Transverse colon (tissue), 4 donors: ENCODE measurements around the gene RHEX. TPM values are rescaled to one million over a fixed set of nuclear protein-coding genes. Genes with fewer than 3 reads are reported as not detected.

Experiments
- DNase-seq: peaks from one replicate; pipeline ENCODE4 v3.0.0-alpha.2; 2019
- H3K27ac ChIP-seq, 4 donors: fragments of 200-600 bp; sonication (generic); 2 replicates each; pipeline ENCODE4 v1.5.1; 2016 to 2018; ENCODE audit warnings: inconsistent platforms in 4 of 4
- H3K27me3 ChIP-seq: fragments of 200-600 bp; sonication (generic); 2 replicates; pipeline ENCODE4 v1.5.1; 2017; ENCODE audit warnings: inconsistent platforms
- H3K36me3 ChIP-seq, 4 donors: fragments of 200-600 bp; sonication (generic); 2 replicates each; pipeline ENCODE4 v1.5.1; 2017 to 2019; ENCODE audit warnings: inconsistent platforms in 4 of 4
- H3K4me1 ChIP-seq, 4 donors: fragments of 200-600 bp; sonication (generic); 2 replicates each; pipeline ENCODE4 v1.5.1; 2017 to 2020; ENCODE audit warnings: inconsistent platforms in 4 of 4
- H3K4me3 ChIP-seq, 4 donors: fragments of 200-600 bp; sonication (generic); 1 replicate in 1 of 4; 2 replicates in 3 of 4; pipeline versions ENCODE4 v1.5.1 to v1.6.1; 2017 to 2019; ENCODE audit warnings: inconsistent platforms in 4 of 4
- H3K9me3 ChIP-seq, 2 donors: fragments of 200-600 bp; sonication (generic); 2 replicates each; pipeline ENCODE4 v1.5.1; 2017 to 2019; ENCODE audit warnings: inconsistent platforms in 2 of 2
- EP300 ChIP-seq: sonication (generic); formaldehyde crosslinking; IDR thresholded peaks from one replicate; pipeline ENCODE4 v1.6.1; 2017; ENCODE audit warnings: antibody characterized with exemption, low read depth
- POLR2A ChIP-seq: fragments of 450-650 bp; IDR thresholded peaks from one replicate; pipeline ENCODE4 v1.6.1; 2016; ENCODE audit warnings: antibody characterized with exemption, mild to moderate bottlenecking, moderate library complexity
- POLR2AphosphoS5 ChIP-seq, 3 donors: sonication (generic); formaldehyde crosslinking; IDR thresholded peaks; one replicate each; pipeline ENCODE4 v1.6.1; 2016; ENCODE audit warnings: antibody characterized with exemption in 3 of 3
- WGBS, 2 donors: methylation state at CpG; one replicate each; pipeline ENCODE4 v1.1.5; 2018; ENCODE audit warnings: low coverage in 1 of 2; 5-methylcytosine and 5-hydroxymethylcytosine counted together
- in situ Hi-C, 4 donors: fragments of 200-750 bp; cut with MboI; loops; one replicate each; pipeline versions ENCODE4 v1.15.0 to v1.15.1; 2017; ENCODE audit warnings: low sequenced_read_pairs in 3 of 4, low pct_ligation_motif_present in 1 of 4, low pct_unique_long_range_greater_than_20kb in 1 of 4
- intact Hi-C: fragments of 100-400 bp; cut with DNase I; formaldehyde crosslinking; loops from one replicate; pipeline ENCODE4 v1.15.1; 2023; ENCODE audit warnings: low total_unique reads
- total RNA-seq, 4 donors: library from RNA; depleted of rRNA; stranded (reverse); fragments of >200 nt; gene quantifications; one replicate each; pipeline ENCODE4 v1.1.0, GENCODE V29; 2016
- TF ChIP-seq, protein P1 (sequence below), 5 experiments: fragments of 200-600 bp in 3 of 5; fragments of 450-650 bp in 2 of 5; sonication (generic) in 3 of 5; IDR thresholded peaks; 1 replicate in 2 of 5; 2 replicates in 3 of 5; pipeline ENCODE4 v1.5.1; 2016 to 2017; ENCODE audit warnings: antibody characterized with exemption in 5 of 5, inconsistent platforms in 3 of 5, mild to moderate bottlenecking in 2 of 5, moderate library complexity in 1 of 5

RHEX gene
- total RNA-seq, 4 donors from 2014 or later, result 0.96 to 4.8 TPM; not detected in 2

DNA sequence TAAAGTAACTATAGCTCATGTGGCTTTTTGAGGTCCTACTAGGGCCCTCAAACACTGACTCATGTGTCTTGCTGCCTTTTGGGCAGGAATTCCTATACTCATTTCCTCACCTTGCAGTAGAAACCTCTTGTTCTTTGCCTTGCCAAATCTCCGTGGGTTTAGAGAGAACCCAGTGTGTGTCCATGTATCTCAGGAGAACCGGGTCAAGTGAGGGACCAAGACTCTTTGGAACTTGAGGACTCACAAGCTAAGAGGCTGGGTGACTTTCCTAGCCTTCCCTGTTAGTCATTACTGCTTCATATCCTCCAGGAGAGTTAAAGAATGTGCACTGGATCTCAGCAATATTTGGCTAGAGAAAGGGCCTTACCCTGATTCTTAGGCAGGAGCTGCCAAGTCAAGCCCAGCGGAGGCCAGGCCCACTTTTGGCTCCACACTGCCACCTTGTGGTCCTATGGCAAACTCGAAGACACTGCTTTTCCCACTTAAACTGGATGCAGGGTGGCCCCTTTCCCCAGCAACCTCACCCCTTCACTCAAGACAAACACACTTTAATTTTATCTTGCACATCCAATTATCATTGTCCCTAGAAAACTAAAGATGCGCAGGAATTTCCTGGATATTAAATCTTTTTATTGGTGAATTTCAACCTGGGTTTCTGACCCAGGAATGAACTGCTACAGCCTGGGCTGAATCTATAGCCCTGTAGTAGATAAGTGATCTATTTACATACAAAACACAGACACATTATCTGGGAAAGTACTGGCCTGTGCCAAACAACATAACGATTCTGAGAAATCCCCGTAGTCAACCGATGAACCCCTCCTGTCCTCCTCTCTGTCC, 53.6 kb downstream of the RHEX start:
- peak; percentile 80 for DNase-seq
- Histone ChIP-seq H3K4me1 (no peaks in the 10 kb centered on the region), H3K4me3 (no peak overlapping the region), H3K9me3 (no peaks in the 10 kb centered on the region), H3K36me3 (no peaks in the 10 kb centered on the region), H3K27me3 (no peaks in the 10 kb centered on the region), H3K27ac (no peak overlapping the region)
- in situ Hi-C loops (loop anchor here (5.0 to 25.0 kb wide), 4 partner anchors 72 to 319 kb away; partner anchors contain the start of gene RAB29 (in 4 of the 4)), intact Hi-C loops (loop anchor here (10.0 kb wide), 1 partner anchor 192 kb away; no protein-coding TSS in a partner anchor)
- 54 to 56% methylated on average over 7 to 8 of the region's 8 CpGs for WGBS, 2 donors
- TF ChIP-seq POLR2A, result no peak
- TF ChIP-seq, protein P1, sequence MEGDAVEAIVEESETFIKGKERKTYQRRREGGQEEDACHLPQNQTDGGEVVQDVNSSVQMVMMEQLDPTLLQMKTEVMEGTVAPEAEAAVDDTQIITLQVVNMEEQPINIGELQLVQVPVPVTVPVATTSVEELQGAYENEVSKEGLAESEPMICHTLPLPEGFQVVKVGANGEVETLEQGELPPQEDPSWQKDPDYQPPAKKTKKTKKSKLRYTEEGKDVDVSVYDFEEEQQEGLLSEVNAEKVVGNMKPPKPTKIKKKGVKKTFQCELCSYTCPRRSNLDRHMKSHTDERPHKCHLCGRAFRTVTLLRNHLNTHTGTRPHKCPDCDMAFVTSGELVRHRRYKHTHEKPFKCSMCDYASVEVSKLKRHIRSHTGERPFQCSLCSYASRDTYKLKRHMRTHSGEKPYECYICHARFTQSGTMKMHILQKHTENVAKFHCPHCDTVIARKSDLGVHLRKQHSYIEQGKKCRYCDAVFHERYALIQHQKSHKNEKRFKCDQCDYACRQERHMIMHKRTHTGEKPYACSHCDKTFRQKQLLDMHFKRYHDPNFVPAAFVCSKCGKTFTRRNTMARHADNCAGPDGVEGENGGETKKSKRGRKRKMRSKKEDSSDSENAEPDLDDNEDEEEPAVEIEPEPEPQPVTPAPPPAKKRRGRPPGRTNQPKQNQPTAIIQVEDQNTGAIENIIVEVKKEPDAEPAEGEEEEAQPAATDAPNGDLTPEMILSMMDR (IDR thresholded peaks at IDR 0.05), result peak; percentile 79 to 87 (median 86)

DNA sequence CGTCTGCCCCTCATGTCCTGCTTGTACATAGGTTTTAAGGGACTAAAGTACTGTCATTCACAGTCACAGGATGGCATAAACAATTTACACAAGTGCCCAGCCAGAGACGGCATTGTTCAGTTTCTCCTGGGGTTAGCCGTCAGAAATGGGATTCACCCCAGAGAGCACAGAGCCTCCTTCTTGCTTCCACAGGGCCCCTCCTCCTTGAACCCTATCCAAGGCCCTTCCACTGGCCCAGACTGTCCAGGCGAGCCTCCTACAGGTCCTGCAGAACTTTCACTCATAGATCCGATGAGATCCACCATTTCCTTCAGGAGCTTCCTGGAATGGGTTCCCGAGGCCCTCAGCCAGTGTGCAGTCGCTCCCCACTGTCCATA, 54.2 kb downstream of the RHEX start:
- Histone ChIP-seq H3K9me3 (no peaks in the 10 kb centered on the region), H3K36me3 (no peaks in the 10 kb centered on the region), H3K27ac (no peak overlapping the region), H3K27me3 (no peaks in the 10 kb centered on the region), H3K4me3 (no peak overlapping the region), H3K4me1 (no peaks in the 10 kb centered on the region)
- no peak for DNase-seq
- 68 to 83% methylated on average over 3 to 7 of the region's 7 CpGs for WGBS, 2 donors
- no peak for TF ChIP-seq POLR2AphosphoS5 (IDR thresholded peaks at IDR 0.05)
- TF ChIP-seq, protein P1 (IDR thresholded peaks at IDR 0.05), result no peak
- no peak for TF ChIP-seq POLR2A
- no peak for TF ChIP-seq EP300
- in situ Hi-C loops, result loop anchor here (5.0 to 25.0 kb wide), 4 partner anchors 72 to 320 kb away; partner anchors contain the start of gene RAB29 (in 4 of the 4)
- intact Hi-C loops, result loop anchor here (10.0 kb wide), 1 partner anchor 192 kb away; no protein-coding TSS in a partner anchor

DNA sequence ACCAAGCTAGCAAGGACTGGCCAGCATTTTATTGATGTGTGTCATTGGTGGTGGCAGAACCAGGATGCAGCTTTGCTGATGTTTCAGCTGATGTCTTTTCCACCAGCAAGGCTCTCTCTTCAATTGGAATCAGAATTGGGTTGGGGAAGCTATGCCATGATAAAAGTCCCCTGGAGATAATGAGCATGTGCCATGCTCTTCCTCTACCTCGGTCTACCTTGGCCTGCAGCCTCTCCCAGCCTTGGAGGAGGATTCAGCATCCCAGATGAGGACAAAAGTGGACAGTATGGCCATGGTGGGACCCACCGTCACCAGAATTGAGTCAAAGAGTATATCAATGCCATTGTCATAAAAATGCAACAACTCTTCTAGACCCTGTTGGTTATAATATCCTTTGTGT, 55.7 kb downstream of the RHEX start:
- intact Hi-C loops, result loop anchor here (10.0 kb wide), 1 partner anchor 194 kb away; no protein-coding TSS in a partner anchor

DNA sequence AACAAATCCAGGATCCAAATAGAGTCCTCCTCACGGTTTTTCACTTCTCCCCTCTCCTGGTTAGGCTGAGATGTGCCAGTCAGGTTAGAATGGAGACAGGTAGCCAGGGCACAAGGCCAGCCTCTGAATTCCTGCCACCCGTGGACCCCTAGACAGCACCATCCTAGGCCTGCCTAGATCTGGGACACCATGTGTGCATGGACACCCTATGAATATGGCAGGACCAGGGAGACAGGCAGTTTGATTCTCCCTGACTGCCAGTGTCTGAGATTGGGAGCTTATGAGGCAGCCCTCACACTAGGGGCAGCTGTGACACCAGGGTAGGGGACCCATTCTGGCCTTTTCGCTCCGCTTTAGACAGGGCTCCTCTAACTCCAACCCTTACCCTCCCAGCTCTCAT, 56.7 kb downstream of the RHEX start:
- no peak for DNase-seq
- Histone ChIP-seq H3K27me3 (no peaks in the 10 kb centered on the region), H3K4me3 (no peak overlapping the region), H3K27ac (no peak overlapping the region), H3K36me3 (no peaks in the 10 kb centered on the region), H3K4me1 (peaks cover 0 to 6% (median 1%) of the 10 kb centered on the region in 4 donors), H3K9me3 (no peaks in the 10 kb centered on the region)
- in situ Hi-C loops (loop anchor here (5.0 to 25.0 kb wide), 4 partner anchors 75 to 322 kb away; partner anchors contain the start of gene RAB29 (in 4 of the 4)), intact Hi-C loops (loop anchor here (10.0 kb wide), 1 partner anchor 195 kb away; no protein-coding TSS in a partner anchor)
- WGBS, 2 donors, result 84 to 90% methylated on average over 3 to 4 of the region's 4 CpGs
- TF ChIP-seq EP300 (no peak), POLR2A (no peak), POLR2AphosphoS5 (IDR thresholded peaks at IDR 0.05) (no peak)
- TF ChIP-seq, protein P1 (IDR thresholded peaks at IDR 0.05), result no peak

More for the DNA sequence above, 55.7 kb downstream of the RHEX start:
- Histone ChIP-seq H3K4me1 (peaks cover 0 to 6% (median 1%) of the 10 kb centered on the region in 4 donors), H3K36me3 (no peaks in the 10 kb centered on the region), H3K4me3 (no peak overlapping the region), H3K27ac (no peak overlapping the region), H3K27me3 (no peaks in the 10 kb centered on the region), H3K9me3 (no peaks in the 10 kb centered on the region)
- no peak for TF ChIP-seq POLR2A
- TF ChIP-seq, protein P1 (IDR thresholded peaks at IDR 0.05), result no peak
- no peak for TF ChIP-seq EP300
- TF ChIP-seq POLR2AphosphoS5 (IDR thresholded peaks at IDR 0.05), result no peak
- WGBS, 2 donors, result 83% methylated on average over 2 of the region's 2 CpGs; no CpG with 5 or more reads in 1 of the 2 donors
- in situ Hi-C loops, result loop anchor here (5.0 to 25.0 kb wide), 4 partner anchors 74 to 321 kb away; partner anchors contain the start of gene RAB29 (in 4 of the 4)
- no peak for DNase-seq
